A549 treated with CpdA at 1 μM for 4 hours (cell line): ENCODE data around the gene OR10P1. TPM values are rescaled to one million over a fixed set of nuclear protein-coding genes. Genes with fewer than 3 reads are reported as not detected.

Experiments
- total RNA-seq: library from RNA; stranded (reverse); fragments of 200-300 nt; extraction: Qiagen RNA extraction; gene quantifications from 5 replicates; pipeline ENCODE4 v1.2.3, GENCODE V29; 2022; ENCODE audit warnings: low read depth

Gene OR10P1, protein sequence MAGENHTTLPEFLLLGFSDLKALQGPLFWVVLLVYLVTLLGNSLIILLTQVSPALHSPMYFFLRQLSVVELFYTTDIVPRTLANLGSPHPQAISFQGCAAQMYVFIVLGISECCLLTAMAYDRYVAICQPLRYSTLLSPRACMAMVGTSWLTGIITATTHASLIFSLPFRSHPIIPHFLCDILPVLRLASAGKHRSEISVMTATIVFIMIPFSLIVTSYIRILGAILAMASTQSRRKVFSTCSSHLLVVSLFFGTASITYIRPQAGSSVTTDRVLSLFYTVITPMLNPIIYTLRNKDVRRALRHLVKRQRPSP
- not detected in 5 replicates for total RNA-seq

DNA sequence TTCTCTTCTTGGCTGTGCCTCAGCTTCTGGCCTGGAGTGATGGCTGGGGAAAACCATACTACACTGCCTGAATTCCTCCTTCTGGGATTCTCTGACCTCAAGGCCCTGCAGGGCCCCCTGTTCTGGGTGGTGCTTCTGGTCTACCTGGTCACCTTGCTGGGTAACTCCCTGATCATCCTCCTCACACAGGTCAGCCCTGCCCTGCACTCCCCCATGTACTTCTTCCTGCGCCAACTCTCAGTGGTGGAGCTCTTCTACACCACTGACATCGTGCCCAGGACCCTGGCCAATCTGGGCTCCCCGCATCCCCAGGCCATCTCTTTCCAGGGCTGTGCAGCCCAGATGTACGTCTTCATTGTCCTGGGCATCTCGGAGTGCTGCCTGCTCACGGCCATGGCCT, at the start of gene OR10P1:
Gene OR10P1 (plus strand): TSS at position 40 of the 400 bp plus-strand sequence. CDS start 0 bp downstream, at position 40.

Other genes with a start within 250 kb of the OR10P1 start
- gene OR6C65, start 236.4 kb upstream of the OR10P1 start, total RNA-seq: not detected in 5 replicates
- not detected in 5 replicates for gene OR6C76, start 210.6 kb upstream of the OR10P1 start, total RNA-seq
- gene OR6C2, start 192.8 kb upstream of the OR10P1 start, total RNA-seq: not detected in 5 replicates
- not detected in 5 replicates for gene OR6C70, start 166.8 kb upstream of the OR10P1 start, total RNA-seq
- not detected in 5 replicates for gene OR6C68, start 144.5 kb upstream of the OR10P1 start, total RNA-seq
- not detected in 5 replicates for gene OR6C4, start 87.3 kb upstream of the OR10P1 start, total RNA-seq
- not detected in 5 replicates for gene OR2AP1, start 64.4 kb upstream of the OR10P1 start, total RNA-seq
- 1.1 to 2.1 TPM (median 1.3 TPM) in 5 replicates for gene ITGA7, start 71.0 kb downstream of the OR10P1 start, total RNA-seq
- gene BLOC1S1, start 79.2 kb downstream of the OR10P1 start, total RNA-seq: 111 to 153 TPM (median 146 TPM) in 5 replicates
- gene RDH5, start 83.5 kb downstream of the OR10P1 start, total RNA-seq: 1.6 to 2.9 TPM (median 2.5 TPM) in 5 replicates
- 665 to 728 TPM (median 711 TPM) in 5 replicates for gene CD63, start 92.1 kb downstream of the OR10P1 start, total RNA-seq
- gene GDF11, start 106.2 kb downstream of the OR10P1 start, total RNA-seq: 2.3 to 5.8 TPM (median 4.8 TPM) in 5 replicates
- gene SARNP, start 180.8 kb downstream of the OR10P1 start, total RNA-seq: 90.6 to 139 TPM (median 98.9 TPM) in 5 replicates
- 60.9 to 104 TPM (median 99.8 TPM) in 5 replicates for gene ORMDL2, start 181.1 kb downstream of the OR10P1 start, total RNA-seq
- 18.4 to 24.4 TPM (median 22.7 TPM) in 5 replicates for gene DNAJC14, start 192.7 kb downstream of the OR10P1 start, total RNA-seq
- gene MMP19, start 206.0 kb downstream of the OR10P1 start, total RNA-seq: 0.06 to 0.22 TPM (median 0.15 TPM) in 4 of 5 replicates, not detected in the other